Retinal pigment epithelial cell (primary cell): Measurements from ENCODE around the gene CIROP.

Experiments used
- DNase-seq: peaks from one replicate; pipeline ENCODE4 v3.0.0-alpha.2; 2010; ENCODE audit warnings: low read depth
- H3K4me3 ChIP-seq: 2 replicates; pipeline ENCODE4 v1.5.1; 2011; ENCODE audit warnings: mild to moderate bottlenecking, low read length, control low read depth, moderate library complexity
- CTCF ChIP-seq: conservative IDR thresholded peaks from 2 replicates; pipeline ENCODE4 v1.5.1; 2011; ENCODE audit warnings: low read depth, low read length, control low read depth, inconsistent platforms

Gene CIROP

GRCh38 chr14:23080474-23080873 is 24.3 kb downstream of the CIROP start:
- no peak for DNase-seq
- TF ChIP-seq CTCF, result no peak
- no peak overlapping the region for H3K4me3 ChIP-seq

- TF ChIP-seq CTCF, result no peak
- DNase-seq, result no peak
- no peak overlapping the region for H3K4me3 ChIP-seq
Measured at GRCh38 chr14:23079716-23080115, 25.1 kb downstream of the CIROP start.

GRCh38 chr14:23078692-23079116 is 26.1 kb downstream of the CIROP start:
- TF ChIP-seq CTCF, result peak; percentile 4
- DNase-seq, result peak; percentile 74
- no peak overlapping the region for H3K4me3 ChIP-seq

- no peak for DNase-seq
- no peak overlapping the region for H3K4me3 ChIP-seq
- no peak for TF ChIP-seq CTCF
Measured at GRCh38 chr14:23077962-23078361, 26.8 kb downstream of the CIROP start.

GRCh38 chr14:23076785-23077408 is 27.9 kb downstream of the CIROP start:
- no peak for DNase-seq
- TF ChIP-seq CTCF, result peak; percentile 71
- no peak overlapping the region for H3K4me3 ChIP-seq

- H3K4me3 ChIP-seq, result no peak overlapping the region
- no peak for TF ChIP-seq CTCF
- DNase-seq, result no peak
Measured at GRCh38 chr14:23074906-23075305, 29.9 kb downstream of the CIROP start.

- no peak overlapping the region for H3K4me3 ChIP-seq
- DNase-seq, result no peak
- no peak for TF ChIP-seq CTCF
Measured at GRCh38 chr14:23071921-23072539, 32.8 kb downstream of the CIROP start.
